H1 (cell line): ENCODE results near the gene ULK3. TPM values are rescaled to one million over a fixed set of nuclear protein-coding genes. Genes with fewer than 3 reads are reported as not detected.

Experiments
- CTCF ChIA-PET: fragments of 300-600 bp; sonication (Branson Sonifier 250); formaldehyde crosslinking; loops from one replicate; lab custom pipeline; 2021; ENCODE audit not compliant: partially characterized antibody; lab: Charles Lee
- POLR2A ChIA-PET: fragments of 300-600 bp; sonication (Branson Sonifier 250); formaldehyde crosslinking; loops from one replicate; lab custom pipeline; 2021; ENCODE audit warnings: inconsistent platforms; ENCODE audit not compliant: partially characterized antibody; lab: Charles Lee
- DNase-seq, 2 experiments: peaks; one replicate each; pipeline versions ENCODE4 v3.0.0 to v3.0.0-alpha.2; 2010 to 2022; ENCODE audit warnings: low spot score in 2 of 2, low read depth in 1 of 2, mixed read lengths in 1 of 2
- FAIRE-seq: peaks from 2 replicates; lab custom pipeline; 2011; peaks lifted over from hg19 to GRCh38; lab: Jason Lieb, UNC
- H2AFZ ChIP-seq: 2 replicates; pipeline ENCODE4 v1.8.1; 2012; ENCODE audit warnings: low read length, inconsistent platforms
- H2AK5ac ChIP-seq: 2 replicates; pipeline ENCODE4 v1.6.1; 2013; ENCODE audit warnings: low read depth, low read length
- H2BK120ac ChIP-seq: replicated peaks from 2 replicates; pipeline ENCODE3; 2013; ENCODE audit warnings: low read depth, low read length, inconsistent platforms
- H2BK12ac ChIP-seq: 2 replicates; pipeline ENCODE4 v1.6.1; 2013; ENCODE audit warnings: low read depth, low read length
- H2BK15ac ChIP-seq: 2 replicates; pipeline ENCODE4 v1.6.1; 2013; ENCODE audit warnings: low read length
- H2BK20ac ChIP-seq: 2 replicates; pipeline ENCODE4 v1.6.1; 2013; ENCODE audit warnings: low read length
- H2BK5ac ChIP-seq: 2 replicates; pipeline ENCODE4 v1.6.1; 2013; ENCODE audit warnings: low read depth, low read length
- H3K14ac ChIP-seq: 2 replicates; pipeline ENCODE4 v1.6.1; 2013; ENCODE audit warnings: inconsistent platforms; ENCODE audit not compliant: insufficient read length
- H3K18ac ChIP-seq: 2 replicates; pipeline ENCODE4 v1.6.1; 2013; ENCODE audit warnings: low read length; ENCODE audit errors: extremely low read depth
- H3K23ac ChIP-seq: 2 replicates; pipeline ENCODE4 v1.6.1; 2013; ENCODE audit warnings: inconsistent platforms; ENCODE audit not compliant: insufficient read length
- H3K23me2 ChIP-seq: 2 replicates; pipeline ENCODE4 v1.6.1; 2013; ENCODE audit warnings: low read depth, low read length
- H3K27ac ChIP-seq: 2 replicates; pipeline ENCODE4 v1.6.1; 2011; ENCODE audit warnings: low read depth, low read length, inconsistent platforms
- H3K27me3 ChIP-seq, 4 experiments: replicated peaks in 1 of 4; 1 replicate in 1 of 4; 2 replicates in 3 of 4; pipeline versions ENCODE4 v1.6.1 to v1.8.1; 2011 to 2013; ENCODE audit warnings: low read length in 3 of 4, mild to moderate bottlenecking in 3 of 4, inconsistent platforms in 2 of 4, mixed read lengths in 2 of 4, moderate library complexity in 1 of 4; ENCODE audit not compliant: control insufficient read depth in 3 of 4, insufficient read depth in 3 of 4; ENCODE audit errors: extremely low read depth in 1 of 4
- H3K36me3 ChIP-seq, 4 experiments: 2 replicates each; pipeline versions ENCODE4 v1.6.1 to v1.8.1; 2011 to 2013; ENCODE audit warnings: mild to moderate bottlenecking in 4 of 4, low read length in 3 of 4, moderate library complexity in 2 of 4, control low read depth in 1 of 4, inconsistent platforms in 1 of 4; ENCODE audit not compliant: insufficient read depth in 4 of 4, control insufficient read depth in 2 of 4
- H3K4ac ChIP-seq: replicated peaks from 2 replicates; pipeline ENCODE3; 2013; ENCODE audit warnings: low read length, low read depth, mixed read lengths, inconsistent platforms; ENCODE audit not compliant: insufficient read length
- H3K4me1 ChIP-seq, 4 experiments: replicated peaks in 1 of 4; 1 replicate in 1 of 4; 2 replicates in 3 of 4; pipeline versions ENCODE4 v1.6.1 to v1.8.1; 2011 to 2013; ENCODE audit warnings: low read length in 3 of 4, inconsistent platforms in 2 of 4, mixed read lengths in 1 of 4; ENCODE audit not compliant: insufficient read depth in 4 of 4, control insufficient read depth in 3 of 4
- H3K4me2 ChIP-seq, 2 experiments: 2 replicates each; pipeline versions ENCODE4 v1.6.1 to v1.8.1; 2011 to 2013; ENCODE audit warnings: low read depth in 2 of 2, low read length in 2 of 2, control low read depth in 1 of 2, inconsistent platforms in 1 of 2, mild to moderate bottlenecking in 1 of 2; ENCODE audit not compliant: insufficient read depth in 1 of 2
- H3K4me3 ChIP-seq, 4 experiments: fragments of 200-600, 300-600 bp in 1 of 4; sonication (generic), shearing (Covaris generic), sonication (Bioruptor Twin) in 1 of 4; 2 replicates each; pipeline versions ENCODE4 v1.5.1 to v1.8.1; 2011 to 2016; ENCODE audit warnings: low read length in 4 of 4, low read depth in 3 of 4, control low read depth in 2 of 4, inconsistent platforms in 2 of 4, mild to moderate bottlenecking in 2 of 4, mixed read lengths in 1 of 4, moderate library complexity in 1 of 4; ENCODE audit not compliant: insufficient read depth in 2 of 4; ENCODE audit errors: extremely low read depth in 1 of 4
- H3K56ac ChIP-seq: replicated peaks from 2 replicates; pipeline ENCODE3; 2013; ENCODE audit warnings: low read depth, mild to moderate bottlenecking, mixed read lengths, low read length, inconsistent platforms; ENCODE audit not compliant: insufficient read length
- H3K79me1 ChIP-seq: 2 replicates; pipeline ENCODE4 v1.6.1; 2013; ENCODE audit warnings: low read depth, low read length, control low read depth
- H3K79me2 ChIP-seq, 2 experiments: 2 replicates each; pipeline versions ENCODE4 v1.6.1 to v1.8.1; 2012 to 2013; ENCODE audit warnings: low read length in 2 of 2, mild to moderate bottlenecking in 2 of 2, inconsistent platforms in 1 of 2; ENCODE audit not compliant: insufficient read depth in 2 of 2, control insufficient read depth in 1 of 2
- H3K9ac ChIP-seq, 4 experiments: replicated peaks in 1 of 4; 1 replicate in 1 of 4; 2 replicates in 3 of 4; pipeline versions ENCODE4 v1.6.1 to v1.8.1; 2011 to 2013; ENCODE audit warnings: low read depth in 3 of 4, low read length in 3 of 4, control low read depth in 2 of 4, mild to moderate bottlenecking in 2 of 4, moderate library complexity in 2 of 4, inconsistent platforms in 1 of 4; ENCODE audit errors: extremely low read depth in 1 of 4
- H3K9me3 ChIP-seq, 2 experiments: 2 replicates each; pipeline versions ENCODE4 v1.6.1 to v1.8.1; 2012 to 2013; ENCODE audit warnings: mild to moderate bottlenecking in 2 of 2, moderate library complexity in 2 of 2, control low read depth in 1 of 2, inconsistent platforms in 1 of 2, low read depth in 1 of 2, low read length in 1 of 2, mixed read lengths in 1 of 2; ENCODE audit not compliant: insufficient read depth in 2 of 2
- H4K20me1 ChIP-seq, 2 experiments: replicated peaks in 1 of 2; 2 replicates each; pipeline versions ENCODE3 to v1.8.1; 2011 to 2013; ENCODE audit warnings: inconsistent platforms in 2 of 2, low read length in 2 of 2, mild to moderate bottlenecking in 1 of 2; ENCODE audit not compliant: insufficient read depth in 2 of 2, control insufficient read depth in 1 of 2
- H4K5ac ChIP-seq: 2 replicates; pipeline ENCODE4 v1.6.1; 2013; ENCODE audit warnings: low read length, low read depth, mixed read lengths, inconsistent platforms; ENCODE audit not compliant: insufficient read length
- H4K8ac ChIP-seq: 2 replicates; pipeline ENCODE4 v1.8.0; 2013; ENCODE audit warnings: mild to moderate bottlenecking, moderate library complexity, low read length, inconsistent platforms; ENCODE audit not compliant: insufficient read depth; ENCODE audit errors: extremely low read depth
- H4K91ac ChIP-seq: replicated peaks from 2 replicates; pipeline ENCODE3; 2013; ENCODE audit warnings: low read length, mixed read lengths, inconsistent platforms; ENCODE audit not compliant: insufficient read length
- BRCA1 ChIP-seq: IDR thresholded peaks from 2 replicates; pipeline ENCODE4 v1.6.1; 2012; ENCODE audit warnings: low read depth, low read length, improper control_type of control experiment
- CEBPB ChIP-seq: IDR thresholded peaks from 2 replicates; pipeline ENCODE4 v1.6.1; 2012; ENCODE audit warnings: low read depth, low read length
- CHD2 ChIP-seq: IDR thresholded peaks from 2 replicates; pipeline ENCODE4 v1.6.1; 2012; ENCODE audit warnings: low read length, improper control_type of control experiment
- CTBP2 ChIP-seq: IDR thresholded peaks from 2 replicates; pipeline ENCODE4 v1.7.0; 2011; ENCODE audit warnings: borderline replicate concordance, mild to moderate bottlenecking, moderate library complexity, mixed read lengths, low read length; ENCODE audit not compliant: insufficient read depth, insufficient read length
- EP300 ChIP-seq, 2 experiments: IDR thresholded peaks; 1 replicate in 1 of 2; 2 replicates in 1 of 2; pipeline ENCODE4 v1.6.1; 2011 to 2012; ENCODE audit warnings: low read depth in 2 of 2, low read length in 2 of 2, mild to moderate bottlenecking in 2 of 2, borderline replicate concordance in 1 of 2, inconsistent platforms in 1 of 2, moderate library complexity in 1 of 2
- GTF2F1 ChIP-seq: IDR thresholded peaks from 2 replicates; pipeline ENCODE4 v1.6.1; 2012; ENCODE audit warnings: low read depth, low read length, improper control_type of control experiment, borderline replicate concordance
- KDM4A ChIP-seq: IDR thresholded peaks from one replicate; pipeline ENCODE4 v1.7.1; 2012; ENCODE audit warnings: low read depth, mild to moderate bottlenecking, moderate library complexity, low read length, inconsistent platforms; ENCODE audit not compliant: severe bottlenecking
- MAFK ChIP-seq: IDR thresholded peaks from 2 replicates; pipeline ENCODE4 v1.6.1; 2012; ENCODE audit warnings: low read depth, mild to moderate bottlenecking, improper control_type of control experiment, low read length
- PHF8 ChIP-seq: fragments of 200-600 bp; sonication (generic); conservative IDR thresholded peaks from 2 replicates; pipeline ENCODE4 v1.7.1; 2012; ENCODE audit warnings: low read depth, mild to moderate bottlenecking, inconsistent platforms, low read length, moderate library complexity
- POLR2A ChIP-seq, 2 experiments: IDR thresholded peaks; 1 replicate in 1 of 2; 2 replicates in 1 of 2; pipeline ENCODE4 v1.6.1; 2011; ENCODE audit warnings: low read depth in 2 of 2, low read length in 2 of 2, mild to moderate bottlenecking in 2 of 2; ENCODE audit errors: control extremely low read depth in 1 of 2
- POLR2AphosphoS5 ChIP-seq: IDR thresholded peaks from 2 replicates; pipeline ENCODE4 v1.6.1; 2011; ENCODE audit warnings: low read depth, low read length
- RNF2 ChIP-seq: fragments of 200-900, 300-1000 bp; sonication (generic); IDR thresholded peaks from 2 replicates; pipeline ENCODE4 v1.7.1; 2016; ENCODE audit warnings: borderline replicate concordance, low read depth, mild to moderate bottlenecking, antibody characterized with exemption, low read length; ENCODE audit not compliant: poor library complexity, severe bottlenecking; ENCODE audit errors: missing control alignments
- TEAD4 ChIP-seq: IDR thresholded peaks from 2 replicates; pipeline ENCODE4 v1.6.1; 2012; ENCODE audit warnings: low read depth, low read length, inconsistent platforms, mixed read lengths
- WGBS, 2 experiments: shearing (Covaris generic) in 1 of 2; methylation state at CpG; one replicate each; pipeline versions ENCODE4 v1.1.6 to v1.1.7; 2013 to 2015; ENCODE audit warnings: low lambda C conversion rate in 2 of 2, mixed read lengths in 2 of 2, inconsistent platforms in 1 of 2, low coverage in 1 of 2, missing lambda C conversion rate in 1 of 2; ENCODE audit not compliant: insufficient replicate concordance in 2 of 2, insufficient coverage in 1 of 2, insufficient read length in 1 of 2; ENCODE audit errors: extremely low coverage in 1 of 2, missing lambda C conversion rate in 1 of 2; 5-methylcytosine and 5-hydroxymethylcytosine counted together
- polyA plus RNA-seq, 7 experiments: library from polyadenylated mRNA; depleted of rRNA in 3 of 7; stranded (reverse) in 5 of 7; unstranded in 2 of 7; fragments of >200 nt in 5 of 7; fragments of 200-250 nt in 2 of 7; gene quantifications; 1 replicate in 5 of 7; 2 replicates in 1 of 7; 4 replicates in 1 of 7; pipeline versions ENCODE4 v1.2.1 to v1.2.3, GENCODE V29; 2011 to 2013; ENCODE audit warnings: missing spikeins in 2 of 7, mixed read lengths in 2 of 7
- total RNA-seq: library from RNA; stranded (reverse); fragmentation: NEBNext Ultra II Directional; extraction: Animal tissue kit (Norgen Biotek cat#: 25700); gene quantifications from 2 replicates; pipeline ENCODE4 v1.2.1, GENCODE V29; 2021

Gene ULK3
- total and polyA plus RNA-seq, 2 of the 8 experiments (the other 6 are each of a cell fraction or from before 2014, with no cell fraction given), result 27.1 to 34.4 TPM

DNA sequence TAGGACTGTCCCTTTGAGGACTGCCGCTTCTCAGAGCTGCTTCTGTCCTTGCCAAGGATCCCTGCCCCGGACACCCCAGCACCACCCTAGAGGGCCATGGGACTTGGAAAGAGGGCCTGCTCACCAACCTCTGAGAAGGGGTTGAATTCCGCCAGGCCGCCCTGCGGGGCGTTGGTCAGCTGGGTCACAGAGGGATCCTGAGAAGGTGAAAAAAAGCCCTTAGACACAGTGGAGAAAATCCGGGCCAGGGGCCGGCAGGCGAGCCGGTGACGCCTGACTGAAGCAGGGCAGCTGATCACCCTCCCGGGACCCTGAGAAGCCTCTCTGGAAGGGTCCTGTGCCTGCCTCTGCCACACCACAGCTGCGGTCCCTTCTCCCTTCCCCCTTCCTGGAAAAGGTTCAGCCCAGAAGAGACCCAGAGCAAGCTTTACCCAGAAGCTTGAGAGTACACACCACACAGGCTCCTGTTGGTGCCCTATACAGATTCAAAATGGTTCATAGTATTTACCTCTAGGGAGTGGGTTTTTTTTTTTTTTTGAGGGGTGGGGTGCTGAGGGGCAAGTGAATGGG, 11.6 kb upstream of the ULK3 start:
- H3K36me3 ChIP-seq, result peaks cover 2 to 19% (median 10%) of the 10 kb centered on the region in 4 experiments; a peak in 6 of 8 replicates
- no peak for TF ChIP-seq POLR2AphosphoS5
- TF ChIP-seq TEAD4, result no peak
- TF ChIP-seq POLR2A (IDR thresholded peaks at IDR 0.05; ENCODE audit: control extremely low read depth in 1 of 2, low read depth in 2 of 2, low read length in 2 of 2), result no peak
- no peak for TF ChIP-seq PHF8
- TF ChIP-seq MAFK, result no peak
- no peak for TF ChIP-seq GTF2F1
- TF ChIP-seq CEBPB, result no peak
- TF ChIP-seq EP300 (IDR thresholded peaks at IDR 0.05; ENCODE audit: borderline replicate concordance in 1 of 2, low read depth in 2 of 2, low read length in 2 of 2), result no peak
- no peak for TF ChIP-seq KDM4A
- TF ChIP-seq BRCA1, result no peak
- TF ChIP-seq CHD2, result no peak
- TF ChIP-seq CTBP2, result no peak
- no peak for TF ChIP-seq RNF2

More for the DNA sequence above, 11.6 kb upstream of the ULK3 start:
- H3K18ac ChIP-seq, result no peak overlapping the region
- no peaks in the 10 kb centered on the region for H3K23me2 ChIP-seq
- no peaks in the 10 kb centered on the region for H3K9me3 ChIP-seq
- no peak overlapping the region for H2AFZ ChIP-seq
- no peak overlapping the region for H3K4me2 ChIP-seq
- H3K4ac ChIP-seq, result no peak overlapping the region
- H3K4me3 ChIP-seq, result no peak overlapping the region
- H3K27ac ChIP-seq, result no peak overlapping the region
- H4K20me1 ChIP-seq, result peaks cover 0 to 8% of the 10 kb centered on the region in 2 experiments
- ChIA-PET CTCF (interaction anchor here (0.6 to 4.9 kb wide), 9 partner anchors 10 to 473 kb away, joined by 3 to 24 read pairs (median 4); partner anchors contain the start of gene ULK3), POLR2A (interaction anchor here (0.9 to 1.0 kb wide), 3 partner anchors 10 to 15 kb away, joined by 3 to 4 read pairs (median 3); partner anchors contain the start of gene ULK3)
- DNase-seq (no peak), FAIRE-seq (no peak)
- no peak overlapping the region for H3K14ac ChIP-seq
- H3K27me3 ChIP-seq, result no peaks in the 10 kb centered on the region
- H3K23ac ChIP-seq, result no peak overlapping the region
- peaks cover 6% of the 10 kb centered on the region for H3K79me1 ChIP-seq
- no peak overlapping the region for H2BK12ac ChIP-seq
- peaks cover 0 to 1% (median 0%) of the 10 kb centered on the region in 4 experiments; a peak in 1 of 7 replicates for H3K4me1 ChIP-seq
- H3K79me2 ChIP-seq, result no peaks in the 10 kb centered on the region
- no peak overlapping the region for H4K5ac ChIP-seq
- no peak overlapping the region for H2BK20ac ChIP-seq
- no peak overlapping the region for H4K91ac ChIP-seq
- no peak overlapping the region for H2BK5ac ChIP-seq
- 89% methylated on average over 12 of the region's 13 CpGs; no CpG with 5 or more reads in 1 of the 2 experiments for WGBS, 2 experiments
- H3K9ac ChIP-seq, result no peak overlapping the region
- H2BK15ac ChIP-seq, result no peak overlapping the region
- H2AK5ac ChIP-seq, result no peak overlapping the region
- H3K56ac ChIP-seq, result no peak overlapping the region
- H2BK120ac ChIP-seq, result no peak overlapping the region
- H4K8ac ChIP-seq, result peak overlapping the region; percentile 58; the same call in 1 of the 2 replicates
